Vagina (tissue), 2 donors: ENCODE results near the gene STK24.

Experiments
- POLR2A ChIP-seq, 2 donors: fragments of 450-650 bp; IDR thresholded peaks; one replicate each; pipeline ENCODE4 v1.6.1; 2017; ENCODE audit warnings: antibody characterized with exemption in 2 of 2, mild to moderate bottlenecking in 2 of 2, moderate library complexity in 2 of 2
- TF ChIP-seq, protein P1 (sequence below), 3 experiments: fragments of 450-650 bp in 2 of 3; fragments of 200-600 bp in 1 of 3; sonication (generic) in 1 of 3; IDR thresholded peaks; one replicate each; pipeline ENCODE4 v1.5.1; 2017 to 2019; ENCODE audit warnings: antibody characterized with exemption in 3 of 3, mild to moderate bottlenecking in 2 of 3, moderate library complexity in 2 of 3

DNA sequence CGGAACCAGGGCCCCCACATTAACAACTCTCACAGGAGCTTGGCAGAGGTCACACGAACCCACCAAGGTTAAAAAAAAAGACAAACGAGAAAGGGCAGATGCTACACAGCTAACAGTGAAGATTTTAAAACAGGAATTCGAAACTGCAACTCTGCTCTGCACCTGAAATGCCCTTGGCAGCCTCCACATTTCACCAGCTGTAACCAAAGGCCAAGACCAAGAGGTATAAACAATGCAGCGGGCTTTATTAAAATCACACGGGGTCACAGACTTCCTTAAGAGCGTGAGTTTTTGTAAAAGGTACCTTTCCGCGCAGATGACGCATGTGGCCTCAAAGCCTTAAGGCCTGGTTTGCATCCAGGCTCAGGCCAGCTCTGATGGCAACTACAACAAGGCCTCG, 88.2 kb downstream of the STK24 start:
- TF ChIP-seq, protein P1, sequence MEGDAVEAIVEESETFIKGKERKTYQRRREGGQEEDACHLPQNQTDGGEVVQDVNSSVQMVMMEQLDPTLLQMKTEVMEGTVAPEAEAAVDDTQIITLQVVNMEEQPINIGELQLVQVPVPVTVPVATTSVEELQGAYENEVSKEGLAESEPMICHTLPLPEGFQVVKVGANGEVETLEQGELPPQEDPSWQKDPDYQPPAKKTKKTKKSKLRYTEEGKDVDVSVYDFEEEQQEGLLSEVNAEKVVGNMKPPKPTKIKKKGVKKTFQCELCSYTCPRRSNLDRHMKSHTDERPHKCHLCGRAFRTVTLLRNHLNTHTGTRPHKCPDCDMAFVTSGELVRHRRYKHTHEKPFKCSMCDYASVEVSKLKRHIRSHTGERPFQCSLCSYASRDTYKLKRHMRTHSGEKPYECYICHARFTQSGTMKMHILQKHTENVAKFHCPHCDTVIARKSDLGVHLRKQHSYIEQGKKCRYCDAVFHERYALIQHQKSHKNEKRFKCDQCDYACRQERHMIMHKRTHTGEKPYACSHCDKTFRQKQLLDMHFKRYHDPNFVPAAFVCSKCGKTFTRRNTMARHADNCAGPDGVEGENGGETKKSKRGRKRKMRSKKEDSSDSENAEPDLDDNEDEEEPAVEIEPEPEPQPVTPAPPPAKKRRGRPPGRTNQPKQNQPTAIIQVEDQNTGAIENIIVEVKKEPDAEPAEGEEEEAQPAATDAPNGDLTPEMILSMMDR (IDR thresholded peaks at IDR 0.05): no peak
- TF ChIP-seq POLR2A (IDR thresholded peaks at IDR 0.05): no peak
